Keratinocyte (primary cell): ENCODE results near the gene GRAMD2A. TPM values are rescaled to one million over a fixed set of nuclear protein-coding genes. Genes with fewer than 3 reads are reported as not detected.

Experiments
- DNase-seq: peaks from one replicate; pipeline ENCODE4 v3.0.0-alpha.2; 2011; ENCODE audit warnings: low read depth, missing footprints, low spot score
- FAIRE-seq: peaks from 2 replicates; lab custom pipeline; 2011; peaks lifted over from hg19 to GRCh38; lab: Jason Lieb, UNC
- H2AFZ ChIP-seq: 2 replicates; pipeline ENCODE4 v1.6.0; 2012; ENCODE audit warnings: low read length, control low read depth, inconsistent platforms; ENCODE audit not compliant: control insufficient read depth
- H3K27ac ChIP-seq: 2 replicates; pipeline ENCODE4 v1.5.1; 2011; ENCODE audit warnings: low read length; ENCODE audit not compliant: control insufficient read depth, insufficient read depth
- H3K27me3 ChIP-seq: 3 replicates; pipeline ENCODE4 v1.6.0; 2011; ENCODE audit warnings: low read length; ENCODE audit not compliant: control insufficient read depth, insufficient read depth; ENCODE audit errors: extremely low read depth
- H3K36me3 ChIP-seq, 2 experiments: 2 replicates in 1 of 2; 3 replicates in 1 of 2; pipeline ENCODE4 v1.5.1; 2011; ENCODE audit warnings: low read length in 2 of 2, mild to moderate bottlenecking in 1 of 2; ENCODE audit not compliant: control insufficient read depth in 2 of 2, insufficient read depth in 2 of 2; ENCODE audit errors: extremely low read depth in 1 of 2
- H3K4me1 ChIP-seq: 3 replicates; pipeline ENCODE4 v1.5.1; 2011; ENCODE audit warnings: low read length; ENCODE audit not compliant: control insufficient read depth, insufficient read depth; ENCODE audit errors: extremely low read depth
- H3K4me2 ChIP-seq: 3 replicates; pipeline ENCODE4 v1.6.0; 2011; ENCODE audit warnings: low read depth, low read length; ENCODE audit not compliant: control insufficient read depth, insufficient read depth; ENCODE audit errors: extremely low read depth
- H3K4me3 ChIP-seq, 3 experiments: fragments of 200-600 bp in 1 of 3; sonication (generic) in 1 of 3; 2 replicates in 2 of 3; 3 replicates in 1 of 3; pipeline ENCODE4 v1.5.1; 2011 to 2016; ENCODE audit warnings: low read length in 3 of 3, mild to moderate bottlenecking in 3 of 3, control low read depth in 2 of 3, inconsistent platforms in 1 of 3, low read depth in 1 of 3, mixed read lengths in 1 of 3, mixed run types in 1 of 3, moderate library complexity in 1 of 3; ENCODE audit not compliant: control insufficient read depth in 2 of 3, insufficient read depth in 2 of 3; ENCODE audit errors: extremely low read depth in 1 of 3
- H3K79me2 ChIP-seq: 2 replicates; pipeline ENCODE4 v1.6.0; 2012; ENCODE audit warnings: low read length; ENCODE audit not compliant: control insufficient read depth, insufficient read depth
- H3K9ac ChIP-seq: 3 replicates; pipeline ENCODE4 v1.6.0; 2011; ENCODE audit warnings: low read length; ENCODE audit not compliant: control insufficient read depth, insufficient read depth; ENCODE audit errors: extremely low read depth
- H3K9me1 ChIP-seq: 3 replicates; pipeline ENCODE4 v1.6.0; 2011; ENCODE audit warnings: low read length; ENCODE audit not compliant: control insufficient read depth, insufficient read depth; ENCODE audit errors: extremely low read depth
- H3K9me3 ChIP-seq: 2 replicates; pipeline ENCODE4 v1.5.1; 2012; ENCODE audit warnings: low read depth, low read length; ENCODE audit not compliant: control insufficient read depth
- H4K20me1 ChIP-seq: 3 replicates; pipeline ENCODE4 v1.6.0; 2011; ENCODE audit warnings: low read length; ENCODE audit not compliant: control insufficient read depth, insufficient read depth; ENCODE audit errors: extremely low read depth
- CTCF ChIP-seq, 3 experiments: IDR thresholded peaks in 1 of 3; conservative IDR thresholded peaks in 1 of 3; optimal IDR thresholded peaks in 1 of 3; 2 replicates in 2 of 3; 3 replicates in 1 of 3; pipeline versions ENCODE3 to v1.5.1; 2011; ENCODE audit warnings: low read length in 3 of 3, mild to moderate bottlenecking in 3 of 3, moderate library complexity in 2 of 3, control low read depth in 1 of 3, inconsistent platforms in 1 of 3; ENCODE audit not compliant: insufficient read depth in 2 of 3; ENCODE audit errors: extremely low read depth in 1 of 3
- EZH2 ChIP-seq: IDR thresholded peaks from one replicate; pipeline ENCODE4 v1.6.1; 2012; ENCODE audit warnings: inconsistent platforms, mild to moderate bottlenecking, low read length, moderate library complexity
- dilution Hi-C: fragments of 300-500 bp; cut with MboI; formaldehyde crosslinking; loops from one replicate; pipeline ENCODE4 v1.7.0; 2020; ENCODE audit warnings: low sequenced_read_pairs; ENCODE audit not compliant: extremely low pct_ligation_motif_present
- polyA plus RNA-seq, 5 experiments: library from polyadenylated mRNA; depleted of rRNA in 3 of 5; stranded (reverse) in 3 of 5; stranded (forward) in 1 of 5; unstranded in 1 of 5; fragments of >200 nt; gene quantifications; 1 replicate in 1 of 5; 2 replicates in 3 of 5; 3 replicates in 1 of 5; pipeline versions ENCODE4 v1.2.1 to v1.2.3, GENCODE V29; 2011 to 2012; ENCODE audit warnings: missing spikeins in 2 of 5, low read depth in 1 of 5, low replicate concordance in 1 of 5

GRAMD2A gene
- polyA plus RNA-seq, 1 donor (not counting 4 experiments of a cell fraction or from before 2014, with no cell fraction given), result 5.7 TPM

GRCh38 chr15:72183781-72184164, 13.8 kb downstream of the GRAMD2A start:
- no peaks in the 10 kb centered on the region for H3K9me3 ChIP-seq
- peak overlapping the region; percentile 42 for H3K9ac ChIP-seq
- H3K4me3 ChIP-seq, result peak overlapping the region; percentile 20 to 62 (median 48)
- H3K79me2 ChIP-seq, result no peaks in the 10 kb centered on the region
- no peaks in the 10 kb centered on the region for H3K27me3 ChIP-seq
- H3K36me3 ChIP-seq, result no peaks in the 10 kb centered on the region
- peak overlapping the region; percentile 75 for H2AFZ ChIP-seq
- no peaks in the 10 kb centered on the region for H4K20me1 ChIP-seq
- no peaks in the 10 kb centered on the region for H3K9me1 ChIP-seq
- TF ChIP-seq EZH2, result no peak
- TF ChIP-seq CTCF (optimal IDR thresholded peaks at IDR 0.05 in 1 of 3, IDR thresholded peaks at IDR 0.05 in 1 of 3, conservative IDR thresholded peaks at IDR 0.05 in 1 of 3; ENCODE audit: extremely low read depth in 1 of 3, insufficient read depth in 2 of 3, low read length in 3 of 3), result no peak
- peaks cover 17% of the 10 kb centered on the region for H3K4me1 ChIP-seq
- DNase-seq (no peak), FAIRE-seq (no peak)
- dilution Hi-C loops, result no loop called here
- H3K27ac ChIP-seq, result no peak overlapping the region
- peak overlapping the region; percentile 75 for H3K4me2 ChIP-seq

GRCh38 chr15:72182673-72183072, 14.9 kb downstream of the GRAMD2A start:
- no peak for FAIRE-seq

More at GRCh38 chr15:72182673-72183072, 14.9 kb downstream of the GRAMD2A start:
- no peaks in the 10 kb centered on the region for H3K9me3 ChIP-seq
- H3K79me2 ChIP-seq, result no peaks in the 10 kb centered on the region
- no peak overlapping the region for H3K4me3 ChIP-seq
- TF ChIP-seq EZH2 (no peak), CTCF (optimal IDR thresholded peaks at IDR 0.05 in 1 of 3, IDR thresholded peaks at IDR 0.05 in 1 of 3, conservative IDR thresholded peaks at IDR 0.05 in 1 of 3; ENCODE audit: extremely low read depth in 1 of 3, insufficient read depth in 2 of 3, low read length in 3 of 3) (no peak)
- dilution Hi-C loops, result no loop called here
- no peak overlapping the region for H3K27ac ChIP-seq
- H2AFZ ChIP-seq, result no peak overlapping the region
- H3K4me2 ChIP-seq, result no peak overlapping the region
- no peak for DNase-seq
- H3K9me1 ChIP-seq, result no peaks in the 10 kb centered on the region
- H3K4me1 ChIP-seq, result peaks cover 17% of the 10 kb centered on the region
- no peaks in the 10 kb centered on the region for H4K20me1 ChIP-seq
- no peaks in the 10 kb centered on the region for H3K36me3 ChIP-seq
- no peak overlapping the region for H3K9ac ChIP-seq
- H3K27me3 ChIP-seq, result no peaks in the 10 kb centered on the region
